Vein endothelial cell (primary cell): ENCODE data around the gene ZNF789. TPM values are rescaled to one million over a fixed set of nuclear protein-coding genes. Genes with fewer than 3 reads are reported as not detected.

Experiments
- total RNA-seq: library from RNA; depleted of rRNA; stranded (reverse); fragments of >200 nt; gene quantifications from 2 replicates; pipeline ENCODE4 v1.2.3, GENCODE V29; 2012

ZNF789 gene
- 5.2 and 8.8 TPM in 2 replicates for total RNA-seq

DNA sequence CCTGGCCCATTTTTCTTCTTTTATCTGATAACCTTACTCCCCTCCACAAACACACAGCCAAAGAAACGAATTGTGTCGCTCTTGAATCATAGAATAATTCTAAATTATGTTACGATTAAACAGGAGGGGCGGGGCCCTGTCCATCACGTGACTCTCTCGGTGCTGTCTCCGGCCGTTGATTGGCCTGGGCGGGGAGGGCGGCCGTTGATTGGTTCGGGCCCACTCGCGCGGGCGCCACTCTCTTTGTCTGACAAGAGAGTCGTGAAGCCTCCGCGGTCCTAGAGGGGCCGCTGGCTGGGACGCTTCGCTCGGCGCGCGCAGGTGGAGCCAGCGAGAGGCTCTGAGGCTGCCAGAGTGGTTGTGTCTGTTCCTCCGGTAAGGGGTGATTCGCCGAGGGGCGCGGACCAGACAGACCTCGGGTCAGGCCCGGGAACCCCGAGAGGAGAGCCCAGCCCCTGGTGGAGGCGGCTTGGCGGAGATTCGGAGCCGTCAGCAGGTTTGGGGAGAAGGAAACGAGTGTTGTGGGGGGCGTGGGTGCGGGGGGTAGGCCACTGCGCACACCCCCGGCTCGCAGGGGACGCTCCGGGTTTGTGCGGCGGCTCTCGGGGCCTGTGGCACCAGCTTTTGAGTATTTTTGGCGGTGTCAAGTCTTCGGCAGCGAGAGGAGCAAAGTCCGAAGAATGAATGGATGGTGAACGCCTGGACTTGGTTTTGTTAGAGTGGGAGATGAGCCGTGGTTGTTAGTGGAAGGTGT, at the start of gene ZNF789:
ZNF789 (plus strand) TSS at position 330 of the 754 bp plus-strand sequence. CDS start 3,567 bp downstream, outside the sequence.

DNA sequence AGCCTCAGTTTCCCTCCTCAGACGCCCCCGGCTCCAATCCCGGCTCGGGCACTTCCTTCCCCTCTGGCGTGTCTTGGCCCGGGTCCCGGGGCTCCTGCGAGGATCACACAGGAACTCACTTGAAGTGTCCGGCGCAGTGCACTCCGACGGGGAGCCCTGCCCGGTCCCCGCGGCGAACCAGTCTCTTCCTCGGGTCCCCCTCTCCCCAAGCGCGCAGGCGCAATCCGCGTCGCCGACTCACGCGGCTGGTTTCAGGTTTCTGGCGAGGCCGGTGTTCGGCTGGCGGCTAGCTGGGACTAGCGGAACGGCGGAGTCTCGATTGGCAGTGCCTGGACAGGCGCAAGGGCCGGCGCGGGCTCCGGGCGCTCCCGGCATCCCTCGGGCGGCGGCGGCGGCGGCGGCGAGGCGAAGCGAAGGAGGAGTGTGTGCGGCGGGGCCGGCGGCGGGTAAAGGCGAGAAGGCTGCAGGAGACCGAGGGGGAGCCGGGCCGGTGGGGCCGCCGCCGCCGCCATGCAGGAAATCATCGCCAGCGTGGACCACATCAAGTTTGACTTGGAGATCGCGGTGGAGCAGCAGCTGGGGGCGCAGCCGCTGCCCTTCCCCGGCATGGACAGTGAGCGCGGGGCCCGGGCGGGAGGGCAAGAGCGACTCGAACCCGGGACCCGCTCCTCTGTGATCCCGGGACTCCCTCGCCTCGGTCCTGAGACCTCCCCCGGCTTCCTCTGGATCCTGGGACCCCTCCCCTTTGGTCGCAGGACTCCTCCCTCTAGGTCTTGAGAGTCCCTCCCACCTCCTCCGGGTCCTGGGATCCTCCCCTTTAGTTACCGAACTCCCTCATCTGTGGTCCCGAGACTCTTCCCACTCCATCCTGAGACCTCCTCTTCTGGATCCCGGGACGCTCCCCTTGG, 33.9 kb upstream of the ZNF789 start, which contains the start of the genes CPSF4 and PTCD1:
CPSF4 (plus strand) TSS at position 371 of the 908 bp plus-strand sequence; CDS start at position 511, 140 bp downstream.
PTCD1 (minus strand) TSS at position 226 of the 908 bp plus-strand sequence. CDS start 3,556 bp downstream, outside the sequence.

DNA sequence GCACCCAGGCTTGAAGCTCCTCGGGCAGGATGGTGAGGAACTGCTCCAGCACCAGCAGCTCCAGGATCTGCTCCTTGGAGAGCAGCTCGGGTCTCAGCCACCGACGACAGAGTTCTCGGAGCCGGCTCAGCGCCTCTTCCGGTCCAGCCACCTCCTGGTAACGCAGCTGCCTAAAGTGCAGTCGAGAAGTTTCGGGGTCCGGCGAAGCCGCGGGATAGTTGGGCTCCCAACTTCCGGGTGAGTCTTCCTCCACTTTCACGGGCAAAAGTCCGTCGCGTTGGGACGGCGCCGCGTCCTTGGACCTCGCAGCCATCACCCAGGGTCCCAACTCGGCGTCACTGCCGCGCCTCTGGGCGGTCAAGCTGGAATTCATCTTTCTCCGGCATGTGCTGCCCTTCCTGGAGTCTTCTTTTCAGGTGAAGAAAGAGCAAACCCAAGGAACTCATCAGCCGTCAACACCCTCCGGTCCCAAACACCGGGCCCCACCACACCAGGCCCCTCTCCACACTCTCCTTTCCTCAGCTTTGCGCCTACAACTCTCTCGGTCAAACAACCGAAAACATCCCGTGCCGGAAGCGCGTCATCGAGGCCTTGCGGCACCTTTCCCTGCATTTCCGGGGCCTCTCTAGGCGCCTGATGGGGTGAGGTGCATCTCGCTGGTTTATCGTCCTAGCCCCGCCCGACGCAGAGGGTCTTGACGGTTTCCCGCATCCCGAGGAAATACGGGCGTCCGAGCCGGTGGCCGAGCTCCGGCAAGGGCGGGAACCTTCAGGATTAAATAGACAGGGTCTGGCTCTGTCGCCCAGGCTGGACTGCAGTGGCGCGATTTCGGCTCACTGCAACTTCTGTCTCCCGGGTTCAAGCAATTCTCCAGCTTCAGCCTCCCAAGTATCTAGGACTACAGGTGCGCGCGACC, 27.3 kb downstream of the ZNF789 start, which contains the start of gene ZNF394:
ZNF394 (minus strand) TSS at position 561 of the 916 bp plus-strand sequence; CDS start at position 373, 188 bp downstream.

DNA sequence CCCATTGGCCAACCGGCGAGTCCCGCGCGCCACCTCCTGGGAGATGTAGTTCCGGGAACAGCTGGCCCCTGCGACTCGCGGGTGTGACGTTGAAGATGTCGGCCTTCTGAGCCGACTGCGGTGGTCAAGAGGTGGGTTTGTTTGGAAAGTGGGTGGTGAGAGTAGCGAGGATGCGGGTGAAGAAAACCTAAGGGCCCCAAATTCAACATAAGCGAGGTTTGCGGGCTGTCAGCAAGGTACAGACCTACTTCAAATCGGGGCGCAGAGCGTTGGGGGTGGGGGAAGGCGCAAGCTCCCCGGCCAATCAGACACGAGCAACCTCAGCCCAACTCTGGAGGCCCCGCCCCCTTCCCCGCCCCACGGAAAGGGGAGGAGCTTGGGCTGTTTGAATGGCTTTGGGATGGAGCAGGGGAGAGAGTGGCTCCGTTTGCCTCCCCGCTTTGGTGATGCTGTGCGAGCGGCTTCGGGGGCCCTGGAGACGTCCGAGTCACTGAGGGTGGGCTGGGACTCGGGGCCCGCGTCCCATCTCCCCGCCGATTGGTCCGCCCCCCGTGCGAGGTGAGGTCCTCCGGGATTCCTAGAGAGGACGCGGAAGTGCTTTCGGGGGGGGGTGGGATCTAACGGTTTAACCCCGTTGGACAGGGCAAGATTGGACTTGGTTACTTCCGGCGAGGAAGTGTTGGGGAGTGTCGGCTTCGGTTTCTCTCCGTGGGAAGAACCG, 32.1 kb downstream of the ZNF789 start, which contains the start of gene ZKSCAN5:
ZKSCAN5 (plus strand) TSS at position 60 of the 721 bp plus-strand sequence. CDS start 1,383 bp downstream, outside the sequence.

Other genes starting within 250 kb of the ZNF789 start
- gene MYH16, start 200.1 kb upstream of the ZNF789 start, total RNA-seq: 0.33 and 0.38 TPM in 2 replicates
- gene ARPC1A, start 147.0 kb upstream of the ZNF789 start, total RNA-seq: 229 and 236 TPM in 2 replicates
- 358 and 500 TPM in 2 replicates for gene ARPC1B, start 98.2 kb upstream of the ZNF789 start, total RNA-seq
- 63.8 and 67.6 TPM in 2 replicates for gene PDAP1, start 64.3 kb upstream of the ZNF789 start, total RNA-seq
- gene BUD31, start 63.9 kb upstream of the ZNF789 start, total RNA-seq: 86.2 and 88.4 TPM in 2 replicates
- 5.0 and 6.9 TPM in 2 replicates for gene PTCD1, start 34.1 kb upstream of the ZNF789 start, total RNA-seq
- 33.6 and 34.2 TPM in 2 replicates for gene CPSF4, start 33.9 kb upstream of the ZNF789 start, total RNA-seq
- 761 and 818 TPM in 2 replicates for gene ATP5MF, start 6.7 kb upstream of the ZNF789 start, total RNA-seq
- 29.1 and 34.4 TPM in 2 replicates for gene ZNF394, start 27.4 kb downstream of the ZNF789 start, total RNA-seq
- 12.2 and 13.4 TPM in 2 replicates for gene ZKSCAN5, start 31.8 kb downstream of the ZNF789 start, total RNA-seq
- 5.6 and 5.7 TPM in 2 replicates for gene FAM200A, start 79.2 kb downstream of the ZNF789 start, total RNA-seq
- gene ZNF655, start 85.8 kb downstream of the ZNF789 start, total RNA-seq: 7.2 and 10.9 TPM in 2 replicates
- gene TMEM225B, start 125.4 kb downstream of the ZNF789 start, total RNA-seq: not detected in 2 replicates
- gene ZSCAN25, start 144.1 kb downstream of the ZNF789 start, total RNA-seq: 11.8 and 13.1 TPM in 2 replicates
- not detected in 2 replicates for gene CYP3A5, start 207.1 kb downstream of the ZNF789 start, total RNA-seq